Parathyroid adenoma (tissue), 2 donors: ENCODE measurements around the gene GNPNAT1.

Experiments used
- H2AFZ ChIP-seq: fragments of 300-600 bp; sonication (generic); one replicate; pipeline ENCODE4 v1.7.0; 2017; ENCODE audit warnings: antibody characterized with exemption, mild to moderate bottlenecking
- H3K27ac ChIP-seq: fragments of 300-600 bp; sonication (generic); one replicate; pipeline ENCODE4 v1.7.0; 2017
- H3K27me3 ChIP-seq: fragments of 300-600 bp; sonication (generic); one replicate; pipeline ENCODE4 v1.7.0; 2017; ENCODE audit warnings: low read length; ENCODE audit not compliant: control insufficient read depth, insufficient read depth
- H3K36me3 ChIP-seq: fragments of 300-600 bp; sonication (generic); one replicate; pipeline ENCODE4 v1.7.0; 2017; ENCODE audit warnings: low read length; ENCODE audit not compliant: control insufficient read depth, insufficient read depth
- H3K4me1 ChIP-seq: fragments of 300-600 bp; sonication (generic); one replicate; pipeline ENCODE4 v1.7.0; 2017; ENCODE audit warnings: control low read depth
- H3K4me2 ChIP-seq: fragments of 300-600 bp; sonication (generic); one replicate; pipeline ENCODE4 v1.7.0; 2017; ENCODE audit warnings: low read length
- H3K4me3 ChIP-seq: fragments of 300-600 bp; sonication (generic); one replicate; pipeline ENCODE4 v1.7.0; 2017; ENCODE audit warnings: low read depth, low read length
- H3K79me2 ChIP-seq: fragments of 300-600 bp; sonication (generic); one replicate; pipeline ENCODE4 v1.7.0; 2017; ENCODE audit warnings: control low read depth
- H3K9ac ChIP-seq: fragments of 300-600 bp; sonication (generic); one replicate; pipeline ENCODE4 v1.7.0; 2017; ENCODE audit warnings: mild to moderate bottlenecking
- H3K9me3 ChIP-seq: fragments of 300-600 bp; sonication (generic); one replicate; pipeline ENCODE4 v1.7.0; 2017; ENCODE audit warnings: low read length; ENCODE audit not compliant: control insufficient read depth
- CTCF ChIP-seq: fragments of 300-600 bp; sonication (generic); IDR thresholded peaks from one replicate; pipeline ENCODE4 v1.7.0; 2017; ENCODE audit warnings: antibody characterized with exemption, mild to moderate bottlenecking
- donor health status: primary hyperparathyroidism.

The GNPNAT1 gene

DNA sequence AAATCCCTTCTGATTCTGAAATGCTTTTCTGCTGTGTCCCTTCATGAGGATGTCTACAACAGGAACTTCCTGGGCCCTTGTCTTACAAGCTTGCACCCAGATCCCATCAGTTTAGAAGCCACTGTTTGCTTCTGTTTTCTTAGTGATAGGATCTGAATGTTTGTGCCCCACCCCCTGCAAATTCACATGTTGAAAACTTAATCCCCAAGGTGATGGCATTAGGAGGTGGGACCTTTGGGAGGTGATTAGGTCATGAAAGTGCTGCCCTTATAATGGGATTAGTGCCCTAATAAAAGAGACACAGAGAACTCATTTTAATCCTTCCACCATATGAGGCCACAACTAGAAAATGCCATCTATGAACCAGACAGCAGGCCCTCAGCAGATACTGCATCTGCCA lies 36.0 kb upstream of the GNPNAT1 start:
- Histone ChIP-seq H3K27me3 (no peaks in the 10 kb centered on the region), H3K36me3 (no peaks in the 10 kb centered on the region), H2AFZ (no peak overlapping the region), H3K79me2 (no peaks in the 10 kb centered on the region), H3K27ac (no peak overlapping the region), H3K4me1 (no peaks in the 10 kb centered on the region), H3K9me3 (no peaks in the 10 kb centered on the region), H3K4me3 (no peak overlapping the region), H3K4me2 (no peak overlapping the region), H3K9ac (no peak overlapping the region)
- no peak for TF ChIP-seq CTCF

GRCh38 chr14:52825085-52825484 lies 33.7 kb upstream of the GNPNAT1 start:
- Histone ChIP-seq H3K36me3 (no peaks in the 10 kb centered on the region), H3K9me3 (no peaks in the 10 kb centered on the region), H2AFZ (no peak overlapping the region), H3K4me1 (no peaks in the 10 kb centered on the region), H3K79me2 (no peaks in the 10 kb centered on the region), H3K4me3 (no peak overlapping the region), H3K9ac (no peak overlapping the region), H3K27ac (no peak overlapping the region), H3K27me3 (no peaks in the 10 kb centered on the region), H3K4me2 (no peak overlapping the region)
- TF ChIP-seq CTCF: no peak

DNA sequence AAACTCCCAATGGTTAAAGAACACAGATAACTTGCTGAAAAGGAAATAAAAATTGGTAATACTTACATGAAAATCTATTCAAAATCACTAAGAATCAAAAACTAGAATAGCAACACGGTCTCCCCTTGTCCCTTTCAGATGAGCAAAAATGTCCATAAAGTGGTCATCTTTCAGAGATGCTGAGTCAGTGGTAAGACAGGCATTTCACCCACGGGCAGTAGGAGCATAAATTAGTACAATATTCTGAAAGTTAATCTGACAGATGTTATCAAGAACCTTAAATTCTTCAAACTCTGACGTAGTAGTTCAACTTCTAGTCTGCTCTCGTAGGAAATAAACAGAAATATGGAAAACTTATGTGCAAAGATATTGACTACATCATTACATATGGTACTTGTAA lies 33.1 kb upstream of the GNPNAT1 start:
- no peaks in the 10 kb centered on the region for H3K9me3 ChIP-seq
- no peak overlapping the region for H3K4me3 ChIP-seq
- no peak overlapping the region for H3K4me2 ChIP-seq
- H3K27me3 ChIP-seq: no peaks in the 10 kb centered on the region
- TF ChIP-seq CTCF: no peak
- no peaks in the 10 kb centered on the region for H3K79me2 ChIP-seq
- no peak overlapping the region for H3K9ac ChIP-seq
- no peak overlapping the region for H3K27ac ChIP-seq
- H2AFZ ChIP-seq: peak overlapping the region; percentile 7
- no peaks in the 10 kb centered on the region for H3K4me1 ChIP-seq
- H3K36me3 ChIP-seq: no peaks in the 10 kb centered on the region

DNA sequence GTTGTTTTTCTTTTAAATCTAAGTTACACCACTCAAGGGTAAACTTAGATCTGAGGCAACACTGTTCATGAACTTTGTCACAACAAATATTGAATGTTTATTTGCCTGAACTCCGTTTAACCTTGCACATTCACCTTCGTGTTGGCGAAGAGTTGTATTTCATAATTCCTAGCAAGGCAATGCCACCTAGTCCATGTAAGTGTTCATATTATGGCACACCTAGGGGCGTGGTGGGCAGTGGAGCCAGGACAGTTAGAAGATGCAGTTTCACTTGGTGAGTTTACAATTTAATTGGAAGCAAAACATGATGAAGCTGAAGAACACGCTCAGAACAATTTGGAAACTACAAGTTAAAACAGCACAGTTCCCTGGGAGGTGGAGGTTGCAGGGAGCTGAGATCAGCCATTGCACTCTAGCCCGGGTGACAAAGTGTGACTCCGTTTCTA lies 30.4 kb upstream of the GNPNAT1 start:
- no peaks in the 10 kb centered on the region for H3K79me2 ChIP-seq
- TF ChIP-seq CTCF: no peak
- no peak overlapping the region for H2AFZ ChIP-seq
- no peaks in the 10 kb centered on the region for H3K27me3 ChIP-seq
- no peak overlapping the region for H3K9ac ChIP-seq
- no peak overlapping the region for H3K4me2 ChIP-seq
- no peaks in the 10 kb centered on the region for H3K9me3 ChIP-seq
- H3K27ac ChIP-seq: no peak overlapping the region
- no peaks in the 10 kb centered on the region for H3K4me1 ChIP-seq
- no peaks in the 10 kb centered on the region for H3K36me3 ChIP-seq
- H3K4me3 ChIP-seq: no peak overlapping the region

- Histone ChIP-seq H3K79me2 (no peaks in the 10 kb centered on the region), H3K4me3 (no peak overlapping the region), H3K4me1 (no peaks in the 10 kb centered on the region), H3K27ac (no peak overlapping the region), H3K27me3 (no peaks in the 10 kb centered on the region), H3K9ac (no peak overlapping the region), H3K36me3 (no peaks in the 10 kb centered on the region), H3K9me3 (no peaks in the 10 kb centered on the region), H2AFZ (no peak overlapping the region), H3K4me2 (no peak overlapping the region)
- TF ChIP-seq CTCF: no peak
These were observed 16.7 kb upstream of the GNPNAT1 start for GRCh38 chr14:52808101-52808500.
